ENCODE results near the gene ARMH2.

GRCh38 chr6:24838081-24838480 is 39.4 kb upstream of the ARMH2 start:
- TF ChIP-seq CTCF (IDR thresholded peaks at IDR 0.05 in 2 of 3, conservative IDR thresholded peaks at IDR 0.05 in 1 of 3; ENCODE audit: control insufficient read depth in 2 of 3, extremely low read depth in 1 of 3, insufficient read depth in 1 of 3, low read depth in 3 of 3, low read length in 3 of 3) (no peak), ZBTB33 (IDR thresholded peaks at IDR 0.05) (no peak), NFXL1 (IDR thresholded peaks at IDR 0.05; ENCODE audit: borderline replicate concordance) (no peak), SMAD1 (IDR thresholded peaks at IDR 0.05; ENCODE audit: low read depth, partially characterized antibody) (no peak), PRDM15 (CRISPR knock-in tag; IDR thresholded peaks at IDR 0.05) (no peak), NFIC (IDR thresholded peaks at IDR 0.05; ENCODE audit: low read depth, low read length) (no peak), JUND (IDR thresholded peaks at IDR 0.05; ENCODE audit: low read depth, low read length) (no peak), REST (IDR thresholded peaks at IDR 0.05; ENCODE audit: low read depth, low read length) (no peak), ATF2 (IDR thresholded peaks at IDR 0.05; ENCODE audit: low read length) (no peak), EZH2 (IDR thresholded peaks at IDR 0.05; ENCODE audit: borderline replicate concordance, control insufficient read depth, low read depth, low read length) (no peak)

Data from GM12878 (cell line).